ENCODE measurements around the gene STK33. TPM values are rescaled to one million over a fixed set of nuclear protein-coding genes. Genes with fewer than 3 reads are reported as not detected.

The STK33 gene
- total and polyA plus RNA-seq, 2 donors (not counting 3 experiments of a cell fraction or from before 2014, with no cell fraction given), result 0.63 to 3.4 TPM

DNA sequence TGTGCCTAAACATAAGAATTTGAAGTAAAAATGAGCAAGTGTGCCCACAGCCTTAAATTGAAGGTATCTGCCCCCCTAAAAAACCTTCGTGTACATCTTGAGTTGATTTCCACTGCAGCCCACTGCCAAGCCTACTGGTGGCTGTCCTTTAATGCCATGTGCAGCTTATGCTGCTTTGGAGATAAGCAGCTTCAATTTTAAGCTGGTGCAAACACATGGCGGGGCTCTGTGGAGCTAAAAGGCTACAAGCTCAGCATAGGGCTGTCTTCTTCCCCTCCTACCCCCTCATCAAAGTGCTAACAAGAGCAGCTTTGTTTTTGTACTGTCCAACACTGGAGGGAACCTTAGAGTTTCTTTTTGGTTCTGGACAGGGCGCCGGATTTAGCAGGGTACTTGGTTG, 201.9 kb downstream of the STK33 start:
- Histone ChIP-seq H2AFZ (ENCODE audit: low read depth, low read length) (no peak overlapping the region), H3K36me3 (ENCODE audit: control insufficient read depth in 2 of 2, extremely low read depth in 1 of 2, insufficient read depth in 2 of 2, low read length in 2 of 2) (no peaks in the 10 kb centered on the region), H3K4me1 (ENCODE audit: control insufficient read depth, extremely low read depth, insufficient read depth, low read length) (no peaks in the 10 kb centered on the region), H3K27ac (ENCODE audit: insufficient read depth, low read depth, low read length) (no peak overlapping the region), H3K27me3 (ENCODE audit: control insufficient read depth in 2 of 2, insufficient read depth in 2 of 2, low read length in 2 of 2) (no peaks in the 10 kb centered on the region), H3K9me1 (replicated peaks; ENCODE audit: control insufficient read depth, extremely low read depth, insufficient read depth, low read length) (no peaks in the 10 kb centered on the region), H3K9ac (replicated peaks; ENCODE audit: extremely low read depth, insufficient read depth, low read length) (no peak overlapping the region), H3K4me3 (replicated peaks in 1 of 3; ENCODE audit: insufficient read depth in 1 of 3, low read depth in 1 of 3, low read length in 3 of 3) (no peak overlapping the region), H3K9me3 (replicated peaks; ENCODE audit: control insufficient read depth, insufficient read depth, low read length) (no peaks in the 10 kb centered on the region), H3K4me2 (ENCODE audit: insufficient read depth, low read length) (no peak overlapping the region), H4K20me1 (replicated peaks; ENCODE audit: control insufficient read depth, extremely low read depth, insufficient read depth, low read length) (no peaks in the 10 kb centered on the region), H3K79me2 (ENCODE audit: control insufficient read depth, insufficient read depth, low read length) (no peaks in the 10 kb centered on the region)
- TF ChIP-seq JUN (IDR thresholded peaks at IDR 0.05; ENCODE audit: borderline replicate concordance, insufficient read depth, insufficient read length, low read depth), result no peak
- TF ChIP-seq, protein P1, sequence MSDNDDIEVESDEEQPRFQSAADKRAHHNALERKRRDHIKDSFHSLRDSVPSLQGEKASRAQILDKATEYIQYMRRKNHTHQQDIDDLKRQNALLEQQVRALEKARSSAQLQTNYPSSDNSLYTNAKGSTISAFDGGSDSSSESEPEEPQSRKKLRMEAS (IDR thresholded peaks at IDR 0.05; ENCODE audit: insufficient read depth, insufficient read length), result no peak
- ChIA-PET CTCF (no interaction called here), POLR2A (no interaction called here)
- intact Hi-C loops (cut with micrococcal nuclease), result no loop called here
- no peak for FAIRE-seq
- no TSS peak for BruUV-seq (replicated peaks)
- DNase-seq (ENCODE audit: low read depth, low spot score), result no peak
- dilution Hi-C loops (cut with MboI; ENCODE audit: extremely low pct_ligation_motif_present, low sequenced_read_pairs), result no loop called here

DNA sequence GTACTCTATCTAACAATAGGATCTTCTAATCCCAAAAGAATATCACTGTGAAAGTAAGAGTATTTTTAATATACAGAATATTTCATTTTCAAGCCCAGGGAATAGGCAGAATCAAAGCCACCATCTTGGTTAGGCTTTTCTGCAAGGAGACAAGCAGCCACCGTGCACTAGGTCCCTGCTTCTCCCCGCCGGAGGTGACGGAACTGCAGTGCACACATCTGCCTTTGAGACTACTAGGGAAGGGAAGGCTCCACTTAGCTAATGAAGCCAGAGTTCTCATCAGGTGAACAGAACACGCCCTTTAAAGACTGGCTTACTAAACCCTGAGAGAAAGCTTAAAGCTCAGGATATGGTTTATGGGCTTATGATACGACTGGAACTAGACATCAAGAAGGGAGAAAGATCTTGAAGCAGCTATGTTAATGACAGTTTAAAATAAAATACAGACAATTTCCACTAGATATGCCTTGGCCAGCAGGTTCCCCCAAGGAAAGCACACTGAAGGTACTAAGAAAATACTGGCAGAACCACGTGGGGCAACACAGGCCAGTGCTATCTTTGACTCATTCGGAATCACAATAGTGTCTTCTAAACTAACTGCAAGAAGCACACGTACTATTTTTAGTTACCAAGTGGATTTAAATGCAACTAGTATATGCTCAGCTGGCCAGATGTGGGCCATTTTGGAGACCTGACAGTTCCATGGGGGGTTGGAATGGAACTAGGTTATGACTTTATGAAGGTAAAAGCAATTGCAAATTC, 203.0 kb downstream of the STK33 start:
- Histone ChIP-seq H3K27me3 (ENCODE audit: control insufficient read depth in 2 of 2, insufficient read depth in 2 of 2, low read length in 2 of 2) (no peaks in the 10 kb centered on the region), H3K4me1 (ENCODE audit: control insufficient read depth, extremely low read depth, insufficient read depth, low read length) (no peaks in the 10 kb centered on the region), H3K79me2 (ENCODE audit: control insufficient read depth, insufficient read depth, low read length) (no peaks in the 10 kb centered on the region), H3K9me3 (replicated peaks; ENCODE audit: control insufficient read depth, insufficient read depth, low read length) (no peaks in the 10 kb centered on the region), H3K4me2 (ENCODE audit: insufficient read depth, low read length) (no peak overlapping the region), H3K9me1 (replicated peaks; ENCODE audit: control insufficient read depth, extremely low read depth, insufficient read depth, low read length) (no peaks in the 10 kb centered on the region), H2AFZ (ENCODE audit: low read depth, low read length) (no peak overlapping the region), H3K36me3 (ENCODE audit: control insufficient read depth in 2 of 2, extremely low read depth in 1 of 2, insufficient read depth in 2 of 2, low read length in 2 of 2) (no peaks in the 10 kb centered on the region), H3K4me3 (replicated peaks in 1 of 3; ENCODE audit: insufficient read depth in 1 of 3, low read depth in 1 of 3, low read length in 3 of 3) (no peak overlapping the region), H4K20me1 (replicated peaks; ENCODE audit: control insufficient read depth, extremely low read depth, insufficient read depth, low read length) (no peaks in the 10 kb centered on the region), H3K27ac (ENCODE audit: insufficient read depth, low read depth, low read length) (no peak overlapping the region), H3K9ac (replicated peaks; ENCODE audit: extremely low read depth, insufficient read depth, low read length) (no peak overlapping the region)
- CTCF ChIA-PET, result interaction anchor here (0.8 kb wide), 1 partner anchor 176 kb away, joined by 3 read pairs; no protein-coding TSS in a partner anchor
- dilution Hi-C loops (cut with MboI; ENCODE audit: extremely low pct_ligation_motif_present, low sequenced_read_pairs), result no loop called here
- TF ChIP-seq POLR2AphosphoS5 (IDR thresholded peaks at IDR 0.05; ENCODE audit: insufficient read depth, low read depth, low read length) (no peak), POLR2A (IDR thresholded peaks at IDR 0.05; ENCODE audit: low read depth, low read length) (no peak), FOS (IDR thresholded peaks at IDR 0.05; ENCODE audit: borderline replicate concordance, insufficient read depth, low read length) (no peak), GATA2 (IDR thresholded peaks at IDR 0.05; ENCODE audit: insufficient read depth, insufficient read length, low read depth, low read length) (no peak), MYC (IDR thresholded peaks at IDR 0.05; ENCODE audit: low read depth, low read length) (no peak), JUN (IDR thresholded peaks at IDR 0.05; ENCODE audit: borderline replicate concordance, insufficient read depth, insufficient read length, low read depth) (no peak), EZH2 (IDR thresholded peaks at IDR 0.05; ENCODE audit: borderline replicate concordance, low read depth, low read length, severe bottlenecking) (no peak)
- TF ChIP-seq, protein P2, sequence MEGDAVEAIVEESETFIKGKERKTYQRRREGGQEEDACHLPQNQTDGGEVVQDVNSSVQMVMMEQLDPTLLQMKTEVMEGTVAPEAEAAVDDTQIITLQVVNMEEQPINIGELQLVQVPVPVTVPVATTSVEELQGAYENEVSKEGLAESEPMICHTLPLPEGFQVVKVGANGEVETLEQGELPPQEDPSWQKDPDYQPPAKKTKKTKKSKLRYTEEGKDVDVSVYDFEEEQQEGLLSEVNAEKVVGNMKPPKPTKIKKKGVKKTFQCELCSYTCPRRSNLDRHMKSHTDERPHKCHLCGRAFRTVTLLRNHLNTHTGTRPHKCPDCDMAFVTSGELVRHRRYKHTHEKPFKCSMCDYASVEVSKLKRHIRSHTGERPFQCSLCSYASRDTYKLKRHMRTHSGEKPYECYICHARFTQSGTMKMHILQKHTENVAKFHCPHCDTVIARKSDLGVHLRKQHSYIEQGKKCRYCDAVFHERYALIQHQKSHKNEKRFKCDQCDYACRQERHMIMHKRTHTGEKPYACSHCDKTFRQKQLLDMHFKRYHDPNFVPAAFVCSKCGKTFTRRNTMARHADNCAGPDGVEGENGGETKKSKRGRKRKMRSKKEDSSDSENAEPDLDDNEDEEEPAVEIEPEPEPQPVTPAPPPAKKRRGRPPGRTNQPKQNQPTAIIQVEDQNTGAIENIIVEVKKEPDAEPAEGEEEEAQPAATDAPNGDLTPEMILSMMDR (IDR thresholded peaks at IDR 0.05; ENCODE audit: extremely low read depth in 1 of 2, insufficient read depth in 1 of 2, low read depth in 1 of 2, low read length in 2 of 2), result no peak
- TF ChIP-seq, protein P1 (IDR thresholded peaks at IDR 0.05; ENCODE audit: insufficient read depth, insufficient read length), result no peak
- DNase-seq (ENCODE audit: low read depth, low spot score), result no peak
- POLR2A ChIA-PET, result no interaction called here
- intact Hi-C loops (cut with micrococcal nuclease), result no loop called here
- no TSS peak for BruUV-seq (replicated peaks)
- FAIRE-seq, result no peak
